B cell (primary cell): ENCODE measurements around the gene MTERF4.

Experiments
- EZH2 ChIP-seq: IDR thresholded peaks from 2 replicates; pipeline ENCODE4 v1.6.1; 2012; ENCODE audit warnings: borderline replicate concordance, low read depth, mild to moderate bottlenecking, moderate library complexity, low read length; ENCODE audit not compliant: insufficient read depth, poor library complexity, severe bottlenecking
- TF ChIP-seq, protein P1 (sequence below): fragments of 200-600 bp; IDR thresholded peaks from one replicate; pipeline ENCODE4 v1.8.0; 2022; ENCODE audit warnings: antibody characterized with exemption, mild to moderate bottlenecking

- TF ChIP-seq, protein P1, sequence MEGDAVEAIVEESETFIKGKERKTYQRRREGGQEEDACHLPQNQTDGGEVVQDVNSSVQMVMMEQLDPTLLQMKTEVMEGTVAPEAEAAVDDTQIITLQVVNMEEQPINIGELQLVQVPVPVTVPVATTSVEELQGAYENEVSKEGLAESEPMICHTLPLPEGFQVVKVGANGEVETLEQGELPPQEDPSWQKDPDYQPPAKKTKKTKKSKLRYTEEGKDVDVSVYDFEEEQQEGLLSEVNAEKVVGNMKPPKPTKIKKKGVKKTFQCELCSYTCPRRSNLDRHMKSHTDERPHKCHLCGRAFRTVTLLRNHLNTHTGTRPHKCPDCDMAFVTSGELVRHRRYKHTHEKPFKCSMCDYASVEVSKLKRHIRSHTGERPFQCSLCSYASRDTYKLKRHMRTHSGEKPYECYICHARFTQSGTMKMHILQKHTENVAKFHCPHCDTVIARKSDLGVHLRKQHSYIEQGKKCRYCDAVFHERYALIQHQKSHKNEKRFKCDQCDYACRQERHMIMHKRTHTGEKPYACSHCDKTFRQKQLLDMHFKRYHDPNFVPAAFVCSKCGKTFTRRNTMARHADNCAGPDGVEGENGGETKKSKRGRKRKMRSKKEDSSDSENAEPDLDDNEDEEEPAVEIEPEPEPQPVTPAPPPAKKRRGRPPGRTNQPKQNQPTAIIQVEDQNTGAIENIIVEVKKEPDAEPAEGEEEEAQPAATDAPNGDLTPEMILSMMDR, result no peak
- TF ChIP-seq EZH2, result no peak
Observed at GRCh38 chr2:241088791-241089732, 13.0 kb downstream of the MTERF4 start.
